HEK293 (cell line): ENCODE data around the gene SPAG8.

ENCODE experiments used
- CTCF ChIP-seq: fragments of 450-650 bp; formaldehyde crosslinking; IDR thresholded peaks from 2 replicates; pipeline ENCODE4 v1.5.1; 2016; ENCODE audit warnings: missing biosample characterization, missing genetic modification characterization
- HIC1 ChIP-seq: fragments of 450-650 bp; formaldehyde crosslinking; IDR thresholded peaks from 2 replicates; pipeline ENCODE4 v1.5.1; 2016; ENCODE audit warnings: missing biosample characterization, missing genetic modification characterization
- IKZF3 ChIP-seq: fragments of 450-650 bp; IDR thresholded peaks from 2 replicates; pipeline ENCODE4 v1.5.0; 2018; ENCODE audit warnings: missing biosample characterization, mild to moderate bottlenecking, missing genetic modification characterization, moderate library complexity
- MZF1 ChIP-seq: fragments of 450-650 bp; formaldehyde crosslinking; IDR thresholded peaks from 2 replicates; pipeline ENCODE4 v1.5.1; 2017; ENCODE audit warnings: missing biosample characterization, missing genetic modification characterization, borderline replicate concordance
- SP3 ChIP-seq: fragments of 450-650 bp; formaldehyde crosslinking; IDR thresholded peaks from 2 replicates; pipeline ENCODE4 v1.5.1; 2016; ENCODE audit warnings: missing biosample characterization, missing genetic modification characterization
- ZBTB21 ChIP-seq: fragments of 450-650 bp; formaldehyde crosslinking; IDR thresholded peaks from 2 replicates; pipeline ENCODE4 v1.5.1; 2017; ENCODE audit warnings: missing biosample characterization, missing genetic modification characterization
- ZFP37 ChIP-seq: fragments of 450-650 bp; formaldehyde crosslinking; IDR thresholded peaks from 2 replicates; pipeline ENCODE4 v1.5.1; 2016; ENCODE audit warnings: missing biosample characterization, missing genetic modification characterization
- ZNF223 ChIP-seq: fragments of 450-650 bp; formaldehyde crosslinking; IDR thresholded peaks from 2 replicates; pipeline ENCODE4 v1.5.1; 2016; ENCODE audit warnings: missing biosample characterization, missing genetic modification characterization
- ZNF280C ChIP-seq: fragments of 450-650 bp; formaldehyde crosslinking; IDR thresholded peaks from 2 replicates; pipeline ENCODE4 v1.5.1; 2016; ENCODE audit warnings: missing biosample characterization, missing genetic modification characterization
- ZNF514 ChIP-seq: fragments of 450-650 bp; formaldehyde crosslinking; IDR thresholded peaks from 2 replicates; pipeline ENCODE4 v1.5.1; 2016; ENCODE audit warnings: missing biosample characterization, missing genetic modification characterization
- ZNF548 ChIP-seq: fragments of 450-650 bp; formaldehyde crosslinking; IDR thresholded peaks from 2 replicates; pipeline ENCODE4 v1.5.1; 2016; ENCODE audit warnings: missing biosample characterization, missing genetic modification characterization
- ZSCAN5A ChIP-seq: fragments of 450-650 bp; formaldehyde crosslinking; IDR thresholded peaks from 2 replicates; pipeline ENCODE4 v1.5.1; 2016; ENCODE audit warnings: missing biosample characterization, missing genetic modification characterization

- no peak for TF ChIP-seq ZSCAN5A (tag by site-specific recombination)
- no peak for TF ChIP-seq ZNF514 (tag by site-specific recombination)
- no peak for TF ChIP-seq MZF1 (tag by site-specific recombination)
- TF ChIP-seq ZBTB21 (tag by site-specific recombination) = no peak
- no peak for TF ChIP-seq CTCF (tag by site-specific recombination)
- no peak for TF ChIP-seq SP3 (tag by site-specific recombination)
- TF ChIP-seq ZNF548 (tag by site-specific recombination) = no peak
- no peak for TF ChIP-seq ZNF280C (tag by site-specific recombination)
- TF ChIP-seq ZFP37 (tag by site-specific recombination) = no peak
- TF ChIP-seq IKZF3 (tag by site-specific recombination) = no peak
- no peak for TF ChIP-seq ZNF223
- no peak for TF ChIP-seq HIC1 (tag by site-specific recombination)
Measured at GRCh38 chr9:35845824-35846771, 34.0 kb upstream of the SPAG8 start.
